Testis (tissue), 3 donors: ENCODE results near the gene SLC7A9. TPM values are rescaled to one million over a fixed set of nuclear protein-coding genes. Genes with fewer than 3 reads are reported as not detected.
"Not testable (repeated sequence)": the region's sequence is repeated elsewhere in the genome, so short reads cannot be mapped to it uniquely, and the experiment has no call there.

Experiments
- DNase-seq: peaks from one replicate; pipeline ENCODE4 v3.0.0-alpha.2; 2019
- H3K27ac ChIP-seq, 2 donors: fragments of 200-600 bp; sonication (generic); one replicate each; pipeline ENCODE4 v1.5.1; 2019
- H3K27me3 ChIP-seq: fragments of 200-600 bp; sonication (generic); one replicate; pipeline ENCODE4 v1.5.1; 2019
- H3K36me3 ChIP-seq: fragments of 200-600 bp; sonication (generic); one replicate; pipeline ENCODE4 v1.5.1; 2017; ENCODE audit warnings: low read depth; ENCODE audit errors: missing control alignments
- H3K4me1 ChIP-seq: fragments of 200-600 bp; sonication (generic); one replicate; pipeline ENCODE4 v1.5.1; 2019
- H3K4me3 ChIP-seq, 2 donors: fragments of 200-600 bp; sonication (generic); one replicate each; pipeline ENCODE4 v1.5.1; 2017 to 2019
- H3K9me3 ChIP-seq: fragments of 200-600 bp; sonication (generic); one replicate; pipeline ENCODE4 v1.5.1; 2017
- POLR2A ChIP-seq: fragments of 450-650 bp; IDR thresholded peaks from one replicate; pipeline ENCODE4 v1.6.1; 2017; ENCODE audit warnings: antibody characterized with exemption, mild to moderate bottlenecking, moderate library complexity
- WGBS, 2 donors: methylation state at CpG; one replicate each; pipeline ENCODE4 v1.1.5; 2018; 5-methylcytosine and 5-hydroxymethylcytosine counted together
- intact Hi-C: fragments of 100-400 bp; cut with DNase I; formaldehyde crosslinking; loops from one replicate; pipeline ENCODE4 v1.15.1; 2023; ENCODE audit warnings: low total_unique reads
- polyA plus RNA-seq: library from polyadenylated mRNA; stranded (reverse); fragments of 350-450 nt; fragmentation: Illumina TruSeq; extraction: RNeasy Lipid Tissue Mini Kit (QIAGEN cat#74804); gene quantifications from one replicate; pipeline ENCODE4 v1.2.3, GENCODE V29; 2014; ENCODE audit warnings: low read depth, low replicate concordance; ENCODE audit not compliant: insufficient read depth
- total RNA-seq, 2 donors: library from RNA; depleted of rRNA; stranded (reverse); fragments of >200 nt; gene quantifications; one replicate each; pipeline ENCODE4 v1.2.3, GENCODE V29; 2016
- TF ChIP-seq, protein P1 (sequence below), 3 experiments: fragments of 450-650 bp in 2 of 3; fragments of 200-600 bp in 1 of 3; sonication (generic) in 1 of 3; IDR thresholded peaks; one replicate each; pipeline ENCODE4 v1.5.1; 2016 to 2019; ENCODE audit warnings: antibody characterized with exemption in 3 of 3, mild to moderate bottlenecking in 2 of 3, moderate library complexity in 1 of 3

Gene SLC7A9
- total and polyA plus RNA-seq, 3 donors from 2014 or later: 0.79 to 1.6 (median 1.2) TPM

DNA sequence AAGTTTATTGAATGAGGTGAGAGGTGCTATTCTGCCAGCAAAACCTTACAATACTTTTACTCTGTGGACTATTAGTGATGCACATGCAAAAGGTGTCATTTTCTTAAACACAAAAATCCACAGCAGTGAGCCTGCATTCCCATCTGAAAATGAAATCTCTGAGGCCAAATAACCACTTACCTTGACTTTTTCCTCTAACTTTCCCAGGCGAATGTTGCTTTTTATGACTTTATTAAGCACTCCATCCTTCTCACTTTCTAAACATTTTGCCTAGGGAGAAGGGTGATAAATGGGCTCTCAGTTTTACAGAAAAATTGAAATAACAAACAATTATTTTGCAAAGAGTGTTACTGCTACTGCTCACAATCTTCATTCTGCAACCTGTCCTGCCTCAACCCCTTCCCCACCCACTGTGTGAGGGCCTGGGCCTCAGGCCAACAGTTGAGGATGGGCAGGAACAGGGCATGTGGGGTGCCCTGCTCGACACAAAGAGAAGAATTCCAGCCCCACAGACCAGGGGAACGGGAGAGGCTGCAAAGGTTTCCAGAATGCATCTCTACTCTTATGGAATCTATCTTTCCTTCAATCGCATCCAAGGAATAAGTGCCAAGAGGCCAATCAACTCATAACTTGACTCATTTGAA lies 18.1 kb upstream of the SLC7A9 start:
- no peak for DNase-seq
- H3K4me3 ChIP-seq: no peak overlapping the region
- no peaks in the 10 kb centered on the region for H3K27me3 ChIP-seq
- no peaks in the 10 kb centered on the region for H3K9me3 ChIP-seq
- no peaks in the 10 kb centered on the region for H3K4me1 ChIP-seq
- intact Hi-C loops: no loop called here
- TF ChIP-seq, protein P1, sequence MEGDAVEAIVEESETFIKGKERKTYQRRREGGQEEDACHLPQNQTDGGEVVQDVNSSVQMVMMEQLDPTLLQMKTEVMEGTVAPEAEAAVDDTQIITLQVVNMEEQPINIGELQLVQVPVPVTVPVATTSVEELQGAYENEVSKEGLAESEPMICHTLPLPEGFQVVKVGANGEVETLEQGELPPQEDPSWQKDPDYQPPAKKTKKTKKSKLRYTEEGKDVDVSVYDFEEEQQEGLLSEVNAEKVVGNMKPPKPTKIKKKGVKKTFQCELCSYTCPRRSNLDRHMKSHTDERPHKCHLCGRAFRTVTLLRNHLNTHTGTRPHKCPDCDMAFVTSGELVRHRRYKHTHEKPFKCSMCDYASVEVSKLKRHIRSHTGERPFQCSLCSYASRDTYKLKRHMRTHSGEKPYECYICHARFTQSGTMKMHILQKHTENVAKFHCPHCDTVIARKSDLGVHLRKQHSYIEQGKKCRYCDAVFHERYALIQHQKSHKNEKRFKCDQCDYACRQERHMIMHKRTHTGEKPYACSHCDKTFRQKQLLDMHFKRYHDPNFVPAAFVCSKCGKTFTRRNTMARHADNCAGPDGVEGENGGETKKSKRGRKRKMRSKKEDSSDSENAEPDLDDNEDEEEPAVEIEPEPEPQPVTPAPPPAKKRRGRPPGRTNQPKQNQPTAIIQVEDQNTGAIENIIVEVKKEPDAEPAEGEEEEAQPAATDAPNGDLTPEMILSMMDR (IDR thresholded peaks at IDR 0.05): no peak
- no peak for TF ChIP-seq POLR2A
- no peak overlapping the region for H3K27ac ChIP-seq
- WGBS, 2 donors: 89 to 94% methylated on average over 4 of the region's 4 CpGs
- H3K36me3 ChIP-seq: no peaks in the 10 kb centered on the region

DNA sequence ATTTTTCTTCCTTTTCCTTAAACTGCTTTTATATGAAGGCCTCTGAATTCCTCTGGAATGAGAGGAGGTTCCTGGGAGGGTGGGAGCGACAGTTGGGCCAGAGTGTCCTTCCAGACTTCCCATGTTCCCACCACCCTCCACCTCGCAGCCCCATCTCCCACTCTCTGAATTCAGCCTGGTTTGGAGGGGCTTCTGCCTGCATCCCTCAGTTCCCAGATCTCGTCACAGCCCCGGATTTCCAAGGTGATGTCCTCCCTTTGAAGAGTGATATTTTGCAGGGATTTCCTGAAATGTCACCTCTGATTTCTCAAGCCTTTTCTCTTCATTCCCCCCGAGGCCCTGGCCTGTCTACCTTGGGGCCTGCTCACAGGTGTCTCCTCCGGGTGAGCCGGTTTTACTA lies 16.7 kb upstream of the SLC7A9 start:
- Histone ChIP-seq H3K9me3 (no peaks in the 10 kb centered on the region), H3K27me3 (no peaks in the 10 kb centered on the region), H3K4me1 (no peaks in the 10 kb centered on the region), H3K27ac (no peak overlapping the region), H3K4me3 (no peak overlapping the region), H3K36me3 (no peaks in the 10 kb centered on the region)
- DNase-seq: no peak
- WGBS, 2 donors: 90 to 92% methylated on average over 7 of the region's 7 CpGs
- intact Hi-C loops: no loop called here
- TF ChIP-seq POLR2A: no peak
- TF ChIP-seq, protein P1 (IDR thresholded peaks at IDR 0.05): no peak

DNA sequence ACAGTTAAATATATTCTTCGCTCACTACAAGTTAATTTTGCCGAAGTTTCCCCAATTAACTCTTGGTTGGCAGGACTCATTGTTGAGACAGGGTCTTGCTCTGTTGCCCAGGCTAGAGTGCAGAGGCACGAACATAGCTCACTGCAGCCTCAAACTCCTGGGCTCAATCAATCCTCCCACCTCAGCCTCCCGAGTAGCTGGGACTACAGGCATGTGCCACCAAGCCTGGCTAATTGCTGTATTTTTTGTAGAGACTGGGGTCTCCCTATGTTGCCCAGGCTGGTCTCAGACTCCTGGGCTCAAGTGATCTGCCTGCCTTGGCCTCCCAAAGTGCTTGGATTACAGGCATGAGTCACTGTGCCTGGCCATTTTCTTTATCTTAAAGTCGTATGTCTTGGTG lies 15.7 kb upstream of the SLC7A9 start:
- H3K4me1 ChIP-seq, H3K27me3 ChIP-seq, H3K36me3 ChIP-seq, H3K9me3 ChIP-seq, intact Hi-C loops, H3K4me3 ChIP-seq, H3K27ac ChIP-seq, DNase-seq: not testable (repeated sequence)
- 96 to 98% methylated on average over 5 of the region's 5 CpGs for WGBS, 2 donors

DNA sequence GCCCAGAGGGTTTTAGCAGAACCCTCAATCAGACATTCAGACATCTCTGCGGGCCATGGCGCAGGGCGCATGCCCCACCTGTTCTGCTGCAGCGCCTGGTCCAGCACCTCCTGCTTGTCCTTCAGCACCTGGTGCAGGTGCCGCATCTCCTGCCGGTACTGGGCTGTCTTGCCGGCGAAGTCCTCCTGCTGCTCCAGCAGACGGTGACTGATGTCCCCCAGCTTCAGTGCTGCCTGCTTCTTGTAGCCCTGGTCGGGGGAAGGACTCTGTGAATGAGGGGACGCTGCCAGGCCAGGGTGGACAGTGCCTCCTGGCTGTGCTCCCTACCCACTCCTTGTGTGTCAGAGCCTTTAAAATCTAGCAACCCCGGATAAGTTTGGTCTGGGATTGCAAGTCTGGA lies 12.2 kb upstream of the SLC7A9 start:
- Histone ChIP-seq H3K9me3 (no peaks in the 10 kb centered on the region), H3K4me1 (no peaks in the 10 kb centered on the region), H3K36me3 (no peaks in the 10 kb centered on the region), H3K27ac (no peak overlapping the region), H3K27me3 (no peaks in the 10 kb centered on the region), H3K4me3 (no peak overlapping the region)
- TF ChIP-seq, protein P1 (IDR thresholded peaks at IDR 0.05): no peak
- no peak for TF ChIP-seq POLR2A
- intact Hi-C loops: no loop called here
- WGBS, 2 donors: 89 to 95% methylated on average over 9 to 12 of the region's 12 CpGs
- no peak for DNase-seq

DNA sequence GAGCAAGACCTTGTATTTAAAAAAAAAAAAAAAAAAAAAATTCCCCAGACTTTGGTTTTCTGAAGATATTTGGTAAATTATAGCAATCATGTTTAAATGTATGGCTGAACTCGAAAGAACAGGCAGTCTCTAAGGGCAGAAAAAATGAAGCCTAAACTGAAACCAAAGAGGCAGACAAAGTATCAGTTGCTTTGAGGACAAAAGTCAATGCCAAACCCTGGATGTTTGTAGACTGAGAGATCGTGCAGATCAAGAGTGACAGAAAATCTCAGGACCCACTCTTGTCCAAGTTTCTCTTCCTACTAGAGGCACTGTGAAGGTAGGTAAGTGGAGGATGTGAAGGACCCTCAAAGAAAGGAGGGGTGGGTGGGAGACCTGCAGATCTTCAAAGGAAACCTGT lies 11.1 kb upstream of the SLC7A9 start:
- Histone ChIP-seq H3K4me3 (no peak overlapping the region), H3K9me3 (no peaks in the 10 kb centered on the region), H3K4me1 (no peaks in the 10 kb centered on the region), H3K27ac (no peak overlapping the region), H3K27me3 (no peaks in the 10 kb centered on the region), H3K36me3 (no peaks in the 10 kb centered on the region)
- no peak for TF ChIP-seq POLR2A
- TF ChIP-seq, protein P1 (IDR thresholded peaks at IDR 0.05): no peak
- WGBS, 2 donors: 57% methylated on average over 2 of the region's 2 CpGs
- intact Hi-C loops: no loop called here
- DNase-seq: no peak
